SK-N-DZ (cell line): ENCODE data around the gene SPDYE6.

ENCODE experiments used
- small RNA-seq, 2 experiments: library from RNA; depleted of rRNA; stranded (forward); fragments of <200 nt; gene quantifications; one replicate each; pipeline ENCODE3, GENCODE V24; 2014

The SPDYE6 gene

Small RNAs within 50 kb of the gene (small RNA-seq; reads per million reads assigned to genes)
- gene AC091390.4 (0 reads per million in 2 experiments), gene MIR548O (0 reads per million in 2 experiments), gene RF00019 (0 reads per million in 2 experiments)
